ENCODE measurements around the gene DNM3.

DNA sequence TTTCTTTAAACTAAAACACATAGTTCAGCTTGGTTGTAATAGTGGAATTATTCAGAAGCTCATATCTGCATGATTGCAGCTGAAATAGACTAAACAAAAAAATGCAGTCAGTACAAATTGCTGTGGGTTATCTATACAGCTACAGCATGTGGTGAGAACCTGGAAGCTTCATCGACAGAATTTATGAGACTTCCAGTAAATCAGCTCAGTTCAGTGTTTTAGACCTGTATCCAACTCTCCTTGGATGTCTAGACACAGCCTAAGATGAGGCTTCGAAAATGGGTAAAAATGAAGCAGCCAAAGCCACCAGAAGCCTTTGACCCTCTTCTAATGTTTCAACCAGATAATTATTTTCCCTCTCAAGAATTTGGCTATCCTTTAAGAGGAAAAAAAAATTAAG lies 452.1 kb downstream of the DNM3 start:
- TF ChIP-seq, protein P1, sequence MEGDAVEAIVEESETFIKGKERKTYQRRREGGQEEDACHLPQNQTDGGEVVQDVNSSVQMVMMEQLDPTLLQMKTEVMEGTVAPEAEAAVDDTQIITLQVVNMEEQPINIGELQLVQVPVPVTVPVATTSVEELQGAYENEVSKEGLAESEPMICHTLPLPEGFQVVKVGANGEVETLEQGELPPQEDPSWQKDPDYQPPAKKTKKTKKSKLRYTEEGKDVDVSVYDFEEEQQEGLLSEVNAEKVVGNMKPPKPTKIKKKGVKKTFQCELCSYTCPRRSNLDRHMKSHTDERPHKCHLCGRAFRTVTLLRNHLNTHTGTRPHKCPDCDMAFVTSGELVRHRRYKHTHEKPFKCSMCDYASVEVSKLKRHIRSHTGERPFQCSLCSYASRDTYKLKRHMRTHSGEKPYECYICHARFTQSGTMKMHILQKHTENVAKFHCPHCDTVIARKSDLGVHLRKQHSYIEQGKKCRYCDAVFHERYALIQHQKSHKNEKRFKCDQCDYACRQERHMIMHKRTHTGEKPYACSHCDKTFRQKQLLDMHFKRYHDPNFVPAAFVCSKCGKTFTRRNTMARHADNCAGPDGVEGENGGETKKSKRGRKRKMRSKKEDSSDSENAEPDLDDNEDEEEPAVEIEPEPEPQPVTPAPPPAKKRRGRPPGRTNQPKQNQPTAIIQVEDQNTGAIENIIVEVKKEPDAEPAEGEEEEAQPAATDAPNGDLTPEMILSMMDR (IDR thresholded peaks at IDR 0.05): no peak
- TF ChIP-seq POLR2A (IDR thresholded peaks at IDR 0.05): no peak

Data from adrenal gland (tissue), 5 donors.